ENCODE measurements around the gene CPEB4. TPM values are rescaled to one million over a fixed set of nuclear protein-coding genes. Genes with fewer than 3 reads are reported as not detected.

Gene CPEB4
- total and polyA plus RNA-seq, 2 donors (not counting 1 experiment from before 2014, with no cell fraction given) = 8.4 to 26.0 TPM

DNA sequence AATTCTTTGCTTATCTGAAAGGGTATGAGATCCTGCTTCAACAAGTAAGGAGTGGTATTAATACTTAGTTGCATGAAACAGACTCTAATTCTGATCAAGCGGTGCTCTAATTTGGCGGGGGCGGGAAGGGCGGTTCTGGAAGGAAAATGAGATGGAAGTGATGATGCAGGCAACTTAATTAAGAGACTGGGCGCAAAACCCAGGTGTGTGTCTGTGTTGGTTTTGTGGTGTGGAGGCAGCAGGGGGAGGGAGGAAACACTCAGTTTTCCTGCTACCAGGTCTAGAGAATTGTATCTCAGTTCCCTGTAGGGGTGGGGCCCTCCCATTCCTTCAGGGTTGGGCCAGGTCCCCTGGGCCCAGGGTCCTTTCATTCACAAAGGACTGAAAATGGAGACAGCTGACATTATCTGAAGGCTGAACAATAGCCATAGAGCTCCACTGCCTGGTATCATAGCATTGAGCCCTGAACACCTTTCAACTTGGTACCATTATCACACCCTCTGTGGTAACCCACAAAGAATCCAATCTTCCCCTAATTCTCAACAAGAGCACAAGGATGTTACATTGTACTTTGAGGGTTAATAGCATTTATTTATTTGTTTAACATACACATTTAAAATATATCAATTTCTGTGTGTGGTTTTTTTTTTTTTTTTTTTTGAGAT is 83.7 kb downstream of the CPEB4 start:
- CTCF ChIA-PET = interaction anchor here (0.6 to 6.0 kb wide), 9 partner anchors 10 to 677 kb away, joined by 3 to 201 read pairs (median 12); partner anchors contain the start of gene BOD1
- peaks cover 0 to 5% (median 0%) of the 10 kb centered on the region in 3 donors for H3K9me3 ChIP-seq (ENCODE audit: control extremely low read depth in 1 of 3, control insufficient read depth in 2 of 3, insufficient read depth in 1 of 3, low read length in 2 of 3)
- no peak overlapping the region for H3K27ac ChIP-seq (ENCODE audit: low read length in 2 of 2)
- DNase-seq (no peak), ATAC-seq (ENCODE audit: low read depth) (no peak)
- H3K36me3 ChIP-seq (replicated peaks in 1 of 2; ENCODE audit: control extremely low read depth in 1 of 2, control insufficient read depth in 1 of 2, extremely low read depth in 1 of 2, insufficient read depth in 2 of 2, low read length in 1 of 2) = no peaks in the 10 kb centered on the region
- TF ChIP-seq, protein P1, sequence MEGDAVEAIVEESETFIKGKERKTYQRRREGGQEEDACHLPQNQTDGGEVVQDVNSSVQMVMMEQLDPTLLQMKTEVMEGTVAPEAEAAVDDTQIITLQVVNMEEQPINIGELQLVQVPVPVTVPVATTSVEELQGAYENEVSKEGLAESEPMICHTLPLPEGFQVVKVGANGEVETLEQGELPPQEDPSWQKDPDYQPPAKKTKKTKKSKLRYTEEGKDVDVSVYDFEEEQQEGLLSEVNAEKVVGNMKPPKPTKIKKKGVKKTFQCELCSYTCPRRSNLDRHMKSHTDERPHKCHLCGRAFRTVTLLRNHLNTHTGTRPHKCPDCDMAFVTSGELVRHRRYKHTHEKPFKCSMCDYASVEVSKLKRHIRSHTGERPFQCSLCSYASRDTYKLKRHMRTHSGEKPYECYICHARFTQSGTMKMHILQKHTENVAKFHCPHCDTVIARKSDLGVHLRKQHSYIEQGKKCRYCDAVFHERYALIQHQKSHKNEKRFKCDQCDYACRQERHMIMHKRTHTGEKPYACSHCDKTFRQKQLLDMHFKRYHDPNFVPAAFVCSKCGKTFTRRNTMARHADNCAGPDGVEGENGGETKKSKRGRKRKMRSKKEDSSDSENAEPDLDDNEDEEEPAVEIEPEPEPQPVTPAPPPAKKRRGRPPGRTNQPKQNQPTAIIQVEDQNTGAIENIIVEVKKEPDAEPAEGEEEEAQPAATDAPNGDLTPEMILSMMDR (IDR thresholded peaks at IDR 0.05) = no peak
- TF ChIP-seq EZH2 (IDR thresholded peaks at IDR 0.05; ENCODE audit: borderline replicate concordance, insufficient read depth, low read depth, low read length, poor library complexity, severe bottlenecking) = no peak
- H3K4me1 Mint-ChIP-seq = peaks cover 11% of the 10 kb centered on the region
- no peak overlapping the region for H3K4me2 ChIP-seq (replicated peaks; ENCODE audit: low read depth, low read length, poor library complexity, severe bottlenecking)
- no peak overlapping the region for H2AFZ ChIP-seq (ENCODE audit: insufficient read depth, low read depth, low read length, poor library complexity, severe bottlenecking)
- intact Hi-C loops (cut with micrococcal nuclease) = loop anchor here (5.0 kb wide), 1 partner anchor 55 kb away; no protein-coding TSS in a partner anchor
- H3K9me3 Mint-ChIP-seq (ENCODE audit: insufficient read depth) = no peaks in the 10 kb centered on the region
- 96% methylated on average over 5 of the region's 5 CpGs for WGBS (ENCODE audit: insufficient coverage)
- peaks cover 21% of the 10 kb centered on the region for H3K27me3 Mint-ChIP-seq
- peak overlapping the region; percentile 16 for H3K27ac Mint-ChIP-seq
- H3K27me3 ChIP-seq (replicated peaks in 1 of 4; ENCODE audit: control extremely low read depth in 1 of 4, control insufficient read depth in 3 of 4, insufficient read depth in 4 of 4, low read length in 3 of 4) = peaks cover 0 to 7% (median 3%) of the 10 kb centered on the region in 4 experiments
- H3K4me3 Mint-ChIP-seq = no peak overlapping the region
- H3K4me3 ChIP-seq (ENCODE audit: control extremely low read depth in 1 of 5, extremely low read depth in 1 of 5, insufficient read depth in 1 of 5, low read depth in 2 of 5, low read length in 4 of 5) = no peak overlapping the region
- peaks cover 13 to 14% of the 10 kb centered on the region in 2 donors for H3K4me1 ChIP-seq (ENCODE audit: control insufficient read depth in 2 of 2, insufficient read depth in 2 of 2, low read length in 2 of 2)
- H3K79me2 ChIP-seq (ENCODE audit: control insufficient read depth, insufficient read depth, low read length) = no peaks in the 10 kb centered on the region
- no peak overlapping the region for H3K9ac ChIP-seq (ENCODE audit: low read length)
- no peaks in the 10 kb centered on the region for H4K20me1 ChIP-seq (ENCODE audit: control insufficient read depth, insufficient read depth, low read length, poor library complexity, severe bottlenecking)
- POLR2A ChIA-PET = no interaction called here

DNA sequence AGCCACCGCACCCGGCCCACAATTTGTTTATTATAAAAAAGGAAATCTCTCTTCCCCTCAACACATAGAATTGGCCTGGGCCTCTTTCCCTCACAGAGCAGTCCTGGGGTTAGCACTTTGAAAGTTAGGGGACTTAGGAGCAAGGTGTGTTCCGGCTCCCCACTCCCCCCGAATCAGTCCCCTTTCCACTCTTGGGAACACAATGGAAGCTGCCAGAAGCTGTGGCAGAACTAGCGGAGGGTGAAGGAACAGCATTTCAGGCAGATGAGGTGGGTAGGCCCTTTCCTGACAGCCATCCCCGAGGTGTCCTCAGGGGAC is 84.4 kb downstream of the CPEB4 start:
- H3K27ac Mint-ChIP-seq = no peak overlapping the region
- ChIA-PET CTCF (interaction anchor here (0.6 to 6.0 kb wide), 27 partner anchors 9 to 678 kb away, joined by 3 to 201 read pairs (median 4); partner anchors contain the start of gene BOD1), POLR2A (no interaction called here)
- Histone ChIP-seq H3K4me3 (ENCODE audit: control extremely low read depth in 1 of 5, extremely low read depth in 1 of 5, insufficient read depth in 1 of 5, low read depth in 2 of 5, low read length in 4 of 5) (peak overlapping the region in 1 of 5 experiments; percentile 43), H3K79me2 (ENCODE audit: control insufficient read depth, insufficient read depth, low read length) (no peaks in the 10 kb centered on the region), H3K9me3 (ENCODE audit: control extremely low read depth in 1 of 3, control insufficient read depth in 2 of 3, insufficient read depth in 1 of 3, low read length in 2 of 3) (peaks cover 0 to 5% (median 0%) of the 10 kb centered on the region in 3 donors), H3K27ac (ENCODE audit: low read length in 2 of 2) (no peak overlapping the region), H3K27me3 (replicated peaks in 1 of 4; ENCODE audit: control extremely low read depth in 1 of 4, control insufficient read depth in 3 of 4, insufficient read depth in 4 of 4, low read length in 3 of 4) (peaks cover 0 to 7% (median 3%) of the 10 kb centered on the region in 4 experiments), H3K9ac (ENCODE audit: low read length) (peak overlapping the region; percentile 57), H3K4me2 (replicated peaks; ENCODE audit: low read depth, low read length, poor library complexity, severe bottlenecking) (peak overlapping the region; percentile 81), H3K4me1 (ENCODE audit: control insufficient read depth in 2 of 2, insufficient read depth in 2 of 2, low read length in 2 of 2) (peaks cover 13 to 14% of the 10 kb centered on the region in 2 donors), H4K20me1 (ENCODE audit: control insufficient read depth, insufficient read depth, low read length, poor library complexity, severe bottlenecking) (no peaks in the 10 kb centered on the region), H2AFZ (ENCODE audit: insufficient read depth, low read depth, low read length, poor library complexity, severe bottlenecking) (peak overlapping the region; percentile 87), H3K36me3 (replicated peaks in 1 of 2; ENCODE audit: control extremely low read depth in 1 of 2, control insufficient read depth in 1 of 2, extremely low read depth in 1 of 2, insufficient read depth in 2 of 2, low read length in 1 of 2) (no peaks in the 10 kb centered on the region)
- 60% methylated on average over 2 of the region's 6 CpGs for WGBS (ENCODE audit: insufficient coverage)
- peaks cover 11% of the 10 kb centered on the region for H3K4me1 Mint-ChIP-seq
- DNase-seq (no peak), ATAC-seq (ENCODE audit: low read depth) (no peak)
- peak overlapping the region; percentile 85 for H3K4me3 Mint-ChIP-seq
- TF ChIP-seq, protein P1 (IDR thresholded peaks at IDR 0.05) = no peak
- no peak for TF ChIP-seq EZH2 (IDR thresholded peaks at IDR 0.05; ENCODE audit: borderline replicate concordance, insufficient read depth, low read depth, low read length, poor library complexity, severe bottlenecking)
- peaks cover 22% of the 10 kb centered on the region for H3K27me3 Mint-ChIP-seq
- intact Hi-C loops (cut with micrococcal nuclease) = loop anchor here (5.0 kb wide), 1 partner anchor 55 kb away; no protein-coding TSS in a partner anchor
- no peaks in the 10 kb centered on the region for H3K9me3 Mint-ChIP-seq (ENCODE audit: insufficient read depth)

Data from B cell (primary cell).